Activated CD4-positive, alpha-beta memory T cell treated with anti-CD3 and anti-CD28 coated beads, Interleukin-2, amount 10 ng/mL, durations not matched to agents 7 days and 5 days (primary cell): ENCODE measurements around the gene GDF7. TPM values are rescaled to one million over a fixed set of nuclear protein-coding genes. Genes with fewer than 3 reads are reported as not detected.

ENCODE experiments used
- CTCF ChIA-PET: fragments of 350-600 bp; sonication (Branson Sonifier 250); formaldehyde crosslinking; loops from one replicate; lab custom pipeline; 2021; ENCODE audit warnings: antibody characterized with exemption, inconsistent platforms; lab: Charles Lee
- POLR2A ChIA-PET: fragments of 350-600 bp; sonication (Branson Sonifier 250); formaldehyde crosslinking; loops from one replicate; lab custom pipeline; 2021; ENCODE audit warnings: antibody characterized with exemption; lab: Charles Lee
- DNase-seq: peaks from one replicate; pipeline ENCODE4 v3.0.0-alpha.2; 2020
- H3K27ac Mint-ChIP-seq: one replicate; pipeline ENCODE4 v1.8.0; 2021; ENCODE audit warnings: mild to moderate bottlenecking, mixed read lengths
- H3K27me3 Mint-ChIP-seq: one replicate; pipeline ENCODE4 v1.8.0; 2021; ENCODE audit warnings: mixed read lengths
- H3K36me3 Mint-ChIP-seq: one replicate; pipeline ENCODE4 v1.8.0; 2021; ENCODE audit warnings: low read depth, mixed read lengths
- H3K4me1 Mint-ChIP-seq: one replicate; pipeline ENCODE4 v1.8.0; 2021; ENCODE audit warnings: mixed read lengths
- H3K4me3 Mint-ChIP-seq: one replicate; pipeline ENCODE4 v1.8.0; 2021; ENCODE audit warnings: mild to moderate bottlenecking, mixed read lengths
- H3K9me3 Mint-ChIP-seq: one replicate; pipeline ENCODE4 v1.8.0; 2021; ENCODE audit warnings: mixed read lengths
- total RNA-seq, 2 experiments: library from RNA; stranded (reverse); gene quantifications; one replicate each; pipeline ENCODE4 v1.2.3, GENCODE V29; 2021

The GDF7 gene
- total RNA-seq, 2 experiments from 2014 or later: not detected

- Mint-ChIP-seq H3K4me3 (no peak overlapping the region), H3K27me3 (no peaks in the 10 kb centered on the region), H3K36me3 (peaks cover 3% of the 10 kb centered on the region), H3K27ac (no peak overlapping the region), H3K4me1 (no peaks in the 10 kb centered on the region), H3K9me3 (no peaks in the 10 kb centered on the region)
- no peak for DNase-seq
- ChIA-PET CTCF (no interaction called here), POLR2A (no interaction called here)
Measured at GRCh38 chr2:20623741-20624155, 43.2 kb upstream of the GDF7 start.

- Mint-ChIP-seq H3K36me3 (peaks cover 3% of the 10 kb centered on the region), H3K27me3 (no peaks in the 10 kb centered on the region), H3K4me3 (no peak overlapping the region), H3K27ac (no peak overlapping the region), H3K9me3 (no peaks in the 10 kb centered on the region), H3K4me1 (no peaks in the 10 kb centered on the region)
- no peak for DNase-seq
- ChIA-PET POLR2A (interaction anchor here (1.2 kb wide), 1 partner anchor 48 kb away, joined by 4 read pairs; no protein-coding TSS in a partner anchor), CTCF (interaction anchor here (1.5 kb wide), 1 partner anchor 19 kb away, joined by 4 read pairs; no protein-coding TSS in a partner anchor)
Measured at GRCh38 chr2:20624156-20624883, 42.6 kb upstream of the GDF7 start.

GRCh38 chr2:20624884-20625485 lies 42.0 kb upstream of the GDF7 start:
- ChIA-PET POLR2A (interaction anchor here (1.2 kb wide), 1 partner anchor 48 kb away, joined by 4 read pairs; no protein-coding TSS in a partner anchor), CTCF (interaction anchor here (1.5 kb wide), 1 partner anchor 18 kb away, joined by 4 read pairs; no protein-coding TSS in a partner anchor)
- Mint-ChIP-seq H3K27me3 (no peaks in the 10 kb centered on the region), H3K36me3 (peaks cover 3% of the 10 kb centered on the region), H3K4me3 (no peak overlapping the region), H3K9me3 (no peaks in the 10 kb centered on the region), H3K4me1 (no peaks in the 10 kb centered on the region), H3K27ac (no peak overlapping the region)
- DNase-seq: no peak

GRCh38 chr2:20625491-20626391 lies 41.2 kb upstream of the GDF7 start:
- no peak for DNase-seq
- ChIA-PET CTCF (interaction anchor here (1.0 to 1.5 kb wide), 2 partner anchors 17 to 179 kb away, joined by 3 to 4 read pairs; partner anchors contain the start of gene RHOB), POLR2A (interaction anchor here (1.2 kb wide), 1 partner anchor 49 kb away, joined by 4 read pairs; no protein-coding TSS in a partner anchor)
- no peaks in the 10 kb centered on the region for H3K4me1 Mint-ChIP-seq
- no peaks in the 10 kb centered on the region for H3K27me3 Mint-ChIP-seq
- no peak overlapping the region for H3K27ac Mint-ChIP-seq
- H3K9me3 Mint-ChIP-seq: no peaks in the 10 kb centered on the region
- peaks cover 1% of the 10 kb centered on the region for H3K36me3 Mint-ChIP-seq
- no peak overlapping the region for H3K4me3 Mint-ChIP-seq

GRCh38 chr2:20626392-20626697 lies 40.6 kb upstream of the GDF7 start:
- no peaks in the 10 kb centered on the region for H3K4me1 Mint-ChIP-seq
- no peak overlapping the region for H3K27ac Mint-ChIP-seq
- H3K4me3 Mint-ChIP-seq: no peak overlapping the region
- no peaks in the 10 kb centered on the region for H3K36me3 Mint-ChIP-seq
- H3K9me3 Mint-ChIP-seq: no peaks in the 10 kb centered on the region
- DNase-seq: no peak
- H3K27me3 Mint-ChIP-seq: no peaks in the 10 kb centered on the region
- POLR2A ChIA-PET: no interaction called here
- CTCF ChIA-PET: interaction anchor here (1.0 kb wide), 1 partner anchor 180 kb away, joined by 3 read pairs; the partner anchor contains the start of gene RHOB

GRCh38 chr2:20626698-20627513 lies 40.0 kb upstream of the GDF7 start:
- DNase-seq: no peak
- Mint-ChIP-seq H3K4me3 (no peak overlapping the region), H3K9me3 (no peaks in the 10 kb centered on the region), H3K36me3 (no peaks in the 10 kb centered on the region), H3K27me3 (no peaks in the 10 kb centered on the region), H3K4me1 (no peaks in the 10 kb centered on the region), H3K27ac (no peak overlapping the region)
- ChIA-PET CTCF (no interaction called here), POLR2A (no interaction called here)

- no peaks in the 10 kb centered on the region for H3K27me3 Mint-ChIP-seq
- POLR2A ChIA-PET: no interaction called here
- no peak overlapping the region for H3K27ac Mint-ChIP-seq
- no peaks in the 10 kb centered on the region for H3K36me3 Mint-ChIP-seq
- CTCF ChIA-PET: interaction anchor here (0.7 to 1.8 kb wide), 2 partner anchors 181 to 404 kb away, joined by 3 to 4 read pairs; partner anchors contain the start of gene RHOB
- no peak for DNase-seq
- H3K4me1 Mint-ChIP-seq: no peaks in the 10 kb centered on the region
- H3K4me3 Mint-ChIP-seq: no peak overlapping the region
- no peaks in the 10 kb centered on the region for H3K9me3 Mint-ChIP-seq
Measured at GRCh38 chr2:20627712-20628380, 39.1 kb upstream of the GDF7 start.

- POLR2A ChIA-PET: no interaction called here
- no peak for DNase-seq
- CTCF ChIA-PET: interaction anchor here (1.8 kb wide), 1 partner anchor 183 kb away, joined by 4 read pairs; the partner anchor contains the start of gene RHOB
- Mint-ChIP-seq H3K27ac (no peak overlapping the region), H3K9me3 (no peaks in the 10 kb centered on the region), H3K36me3 (no peaks in the 10 kb centered on the region), H3K4me1 (peaks cover 4% of the 10 kb centered on the region), H3K27me3 (no peaks in the 10 kb centered on the region), H3K4me3 (no peak overlapping the region)
Measured at GRCh38 chr2:20629181-20629580, 37.8 kb upstream of the GDF7 start.

- Mint-ChIP-seq H3K4me1 (peaks cover 5% of the 10 kb centered on the region), H3K36me3 (no peaks in the 10 kb centered on the region), H3K9me3 (no peaks in the 10 kb centered on the region), H3K4me3 (no peak overlapping the region), H3K27me3 (no peaks in the 10 kb centered on the region), H3K27ac (no peak overlapping the region)
- POLR2A ChIA-PET: no interaction called here
- CTCF ChIA-PET: interaction anchor here (1.8 to 3.9 kb wide), 2 partner anchors 12 to 183 kb away, joined by 4 to 14 read pairs; partner anchors contain the start of gene RHOB
- DNase-seq: no peak
Measured at GRCh38 chr2:20629581-20630171, 37.3 kb upstream of the GDF7 start.

GRCh38 chr2:20630967-20631366 lies 36.0 kb upstream of the GDF7 start:
- H3K27me3 Mint-ChIP-seq: no peaks in the 10 kb centered on the region
- H3K4me1 Mint-ChIP-seq: peaks cover 5% of the 10 kb centered on the region
- peaks cover 1% of the 10 kb centered on the region for H3K36me3 Mint-ChIP-seq
- CTCF ChIA-PET: interaction anchor here (0.6 to 3.9 kb wide), 3 partner anchors 11 to 524 kb away, joined by 3 to 14 read pairs (median 4); no protein-coding TSS in a partner anchor
- no peak for DNase-seq
- POLR2A ChIA-PET: no interaction called here
- no peaks in the 10 kb centered on the region for H3K9me3 Mint-ChIP-seq
- H3K27ac Mint-ChIP-seq: no peak overlapping the region
- H3K4me3 Mint-ChIP-seq: no peak overlapping the region

- Mint-ChIP-seq H3K9me3 (no peaks in the 10 kb centered on the region), H3K27ac (no peak overlapping the region), H3K36me3 (peaks cover 2% of the 10 kb centered on the region), H3K27me3 (no peaks in the 10 kb centered on the region), H3K4me1 (peaks cover 5% of the 10 kb centered on the region), H3K4me3 (no peak overlapping the region)
- POLR2A ChIA-PET: no interaction called here
- CTCF ChIA-PET: interaction anchor here (0.6 to 3.9 kb wide), 3 partner anchors 10 to 524 kb away, joined by 3 to 14 read pairs (median 4); no protein-coding TSS in a partner anchor
- DNase-seq: no peak
Measured at GRCh38 chr2:20631617-20632307, 35.2 kb upstream of the GDF7 start.
